Measurements from ENCODE around the gene SNRNP70.

Gene SNRNP70

DNA sequence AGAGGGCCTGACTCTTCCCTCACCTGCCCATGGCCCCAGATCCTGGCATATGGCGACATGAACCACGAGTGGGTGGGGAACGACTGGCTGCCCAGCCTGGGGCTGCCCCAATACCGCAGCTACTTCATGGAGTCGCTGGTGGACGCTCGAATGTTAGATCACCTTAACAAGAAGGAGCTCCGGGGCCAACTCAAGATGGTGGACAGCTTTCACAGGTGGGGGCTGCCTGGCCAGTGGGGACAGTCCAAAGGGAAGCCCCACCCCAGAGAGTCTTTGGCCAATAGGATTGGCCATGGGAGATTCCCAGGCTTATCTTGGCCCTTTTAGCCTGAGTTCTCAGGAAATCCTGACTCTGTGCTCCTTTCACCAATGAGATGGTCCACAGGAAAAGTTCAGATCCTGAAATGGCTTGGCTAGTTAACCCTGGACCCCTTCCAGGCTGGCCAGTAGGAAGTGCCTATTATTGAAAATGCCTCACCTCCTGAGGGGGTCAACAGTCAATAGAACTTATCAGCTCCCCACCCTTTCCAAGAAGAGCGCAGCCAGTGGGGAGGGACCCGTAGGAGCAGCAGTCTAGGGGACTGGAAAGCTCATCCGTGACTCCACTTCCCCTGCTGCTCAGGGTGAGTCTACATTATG lies 62.9 kb downstream of the SNRNP70 start:
- DNase-seq (ENCODE audit: low read depth): no peak

DNA sequence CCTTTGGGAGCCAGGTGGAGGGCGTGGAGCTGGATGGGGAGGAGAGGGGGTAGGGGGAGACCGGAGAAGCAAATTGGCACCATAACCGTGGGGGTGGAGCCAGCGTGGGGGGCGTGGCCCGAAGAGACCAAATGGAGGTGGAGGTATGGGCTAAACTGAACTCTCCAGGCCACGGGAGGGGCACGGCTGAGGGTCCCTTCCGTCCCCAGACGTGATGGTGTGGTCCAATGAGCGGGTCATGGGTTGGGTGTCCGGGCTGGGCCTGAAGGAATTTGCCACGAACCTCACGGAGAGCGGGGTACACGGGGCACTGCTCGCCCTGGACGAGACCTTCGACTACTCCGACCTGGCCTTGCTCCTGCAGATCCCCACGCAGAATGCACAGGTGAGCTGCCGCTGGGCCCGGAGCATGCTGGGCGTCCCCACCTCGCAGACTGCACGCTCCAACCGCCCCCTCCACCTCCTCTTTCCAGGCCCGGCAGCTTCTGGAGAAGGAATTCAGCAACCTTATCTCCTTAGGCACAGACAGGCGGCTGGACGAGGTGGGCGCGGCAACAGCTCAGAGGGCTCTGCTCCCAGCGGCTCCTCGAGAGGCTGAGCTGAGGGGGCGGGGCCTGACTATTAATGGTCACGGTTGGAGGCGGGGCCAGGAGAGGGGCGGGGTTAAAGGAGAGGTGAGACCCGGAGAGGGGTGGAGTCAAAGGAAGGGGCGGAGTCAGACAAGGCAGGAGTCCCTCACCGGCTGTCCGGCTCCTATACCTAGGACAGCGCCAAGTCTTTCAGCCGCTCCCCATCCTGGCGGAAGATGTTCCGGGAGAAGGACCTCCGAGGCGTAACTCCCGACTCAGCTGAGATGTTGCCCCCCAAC lies 63.8 kb downstream of the SNRNP70 start:
- peak; percentile 92 for DNase-seq (ENCODE audit: low read depth)

GRCh38 chr19:49149652-49150105 lies 64.4 kb downstream of the SNRNP70 start:
- DNase-seq (ENCODE audit: low read depth): peak; percentile 71

GRCh38 chr19:49150106-49150943 lies 65.1 kb downstream of the SNRNP70 start:
- peak; percentile 61 for DNase-seq (ENCODE audit: low read depth)

GRCh38 chr19:49150944-49151243 lies 65.6 kb downstream of the SNRNP70 start:
- no peak for DNase-seq (ENCODE audit: low read depth)

GRCh38 chr19:49151267-49152118 lies 66.2 kb downstream of the SNRNP70 start:
- DNase-seq (ENCODE audit: low read depth): no peak

DNA sequence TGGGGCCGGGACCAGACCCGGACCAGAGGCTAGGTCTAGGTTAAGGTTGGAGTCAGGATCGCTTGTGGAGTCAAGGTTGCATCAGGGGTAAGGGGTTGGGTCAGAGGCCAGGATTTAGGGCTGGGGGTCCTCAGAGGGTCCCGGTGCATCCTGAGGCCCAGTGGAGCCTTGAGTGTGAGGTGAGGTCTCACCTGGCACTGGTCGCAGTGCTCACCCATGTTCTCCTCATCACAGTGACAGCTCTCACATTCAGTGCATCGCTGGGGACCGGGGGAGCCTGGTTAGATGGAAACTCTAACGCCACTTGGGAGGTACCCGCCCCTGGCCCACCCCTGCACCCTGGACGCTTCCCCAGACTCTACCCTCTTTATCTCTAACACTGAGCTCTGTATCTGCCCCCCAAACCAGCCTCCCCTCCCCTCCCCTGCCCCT lies 66.9 kb downstream of the SNRNP70 start:
- DNase-seq (ENCODE audit: low read depth): no peak

GRCh38 chr19:49153167-49153809 lies 68.0 kb downstream of the SNRNP70 start:
- DNase-seq (ENCODE audit: low read depth): no peak

GRCh38 chr19:49154279-49154678 lies 69.0 kb downstream of the SNRNP70 start:
- DNase-seq (ENCODE audit: low read depth): no peak

DNA sequence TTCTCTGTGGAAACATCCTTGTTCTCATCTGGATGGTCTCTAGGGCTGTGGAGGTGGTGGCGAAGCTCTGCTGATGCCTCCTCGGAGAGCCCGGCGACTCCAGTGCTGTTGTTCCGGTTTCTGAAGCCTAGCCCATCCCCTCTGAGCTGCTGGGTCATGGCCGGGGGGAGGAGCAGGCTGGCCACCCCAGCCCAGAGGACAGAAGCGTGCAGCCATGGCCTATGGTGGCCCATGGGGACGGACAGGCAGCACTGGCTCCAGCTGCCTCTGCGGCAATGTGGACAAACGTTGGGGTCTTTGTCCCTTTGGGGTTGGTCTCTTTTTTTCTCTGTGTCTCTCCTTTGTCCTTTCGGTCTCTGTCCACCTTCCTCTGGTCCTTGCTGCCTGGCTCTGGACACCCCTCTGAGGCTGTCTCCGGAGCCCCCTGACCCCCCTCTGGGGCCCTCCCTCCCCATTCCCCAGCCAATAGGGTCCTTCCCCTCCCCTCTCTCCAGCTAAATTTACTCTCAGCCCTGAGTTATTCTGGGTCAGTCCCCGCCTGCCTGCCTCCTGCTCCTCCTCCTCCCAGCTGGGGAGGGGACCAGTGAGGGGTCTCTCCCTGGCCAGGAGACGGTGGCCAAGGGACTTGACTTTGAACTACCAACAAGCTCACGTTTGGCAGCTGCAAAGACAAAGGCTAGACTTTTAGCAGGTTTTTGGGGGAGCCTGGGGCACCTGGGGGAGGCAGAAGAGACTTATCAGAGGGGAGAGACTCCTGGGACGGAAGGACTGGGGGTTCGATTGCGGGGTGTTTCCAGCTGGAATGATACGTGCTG lies 70.0 kb downstream of the SNRNP70 start, which contains the start of gene HRC:
HRC (minus strand) TSS at position 392 of the 815 bp plus-strand sequence; CDS start at position 233, 159 bp downstream.
- DNase-seq (ENCODE audit: low read depth): no peak

- no peak for DNase-seq (ENCODE audit: low read depth)
Observed at GRCh38 chr19:49155820-49156346, 70.6 kb downstream of the SNRNP70 start.

DNA sequence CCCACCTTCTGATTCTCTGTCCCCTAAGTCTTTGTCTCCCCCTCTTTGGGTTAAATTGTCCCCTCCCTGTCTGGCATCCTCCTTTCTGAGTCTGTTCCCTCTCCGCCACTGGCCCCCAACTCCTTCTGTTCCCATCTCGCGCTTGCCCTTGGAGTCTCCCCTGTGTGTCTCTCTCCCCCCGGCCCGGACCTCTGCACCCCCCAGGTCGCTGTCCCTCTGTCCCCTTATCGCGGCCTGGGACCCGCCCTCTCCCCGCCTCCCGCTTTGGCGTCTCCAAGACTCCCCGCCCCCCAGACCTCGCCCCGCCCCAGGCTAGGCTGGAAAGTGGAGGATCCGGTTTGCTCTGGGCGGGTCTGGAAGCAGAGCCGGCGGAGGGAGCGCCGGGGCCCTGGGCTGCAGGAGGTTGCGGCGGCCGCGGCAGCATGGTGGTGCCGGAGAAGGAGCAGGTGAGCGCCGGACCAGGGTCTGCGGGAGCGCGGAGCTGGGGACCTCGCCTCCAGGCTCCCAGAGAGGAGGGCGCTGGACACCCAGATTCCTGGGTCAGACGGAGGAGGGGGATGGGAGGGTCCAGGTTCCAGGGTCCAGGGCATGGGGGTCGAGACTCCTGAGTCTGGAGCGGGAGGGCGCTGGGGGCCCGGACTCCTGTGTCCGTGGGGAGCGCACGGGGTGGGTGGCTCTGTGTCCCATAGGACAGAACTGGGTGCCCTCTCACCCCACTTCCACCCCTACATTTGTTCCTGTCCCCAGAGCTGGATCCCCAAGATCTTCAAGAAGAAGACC lies 72.4 kb downstream of the SNRNP70 start, which contains the start of gene TRPM4:
TRPM4 (plus strand) TSS at position 348 of the 780 bp plus-strand sequence; CDS start at position 423, 75 bp downstream.
- DNase-seq (ENCODE audit: low read depth): peak; percentile 64

Measured in HS-27A (cell line).